BJ (cell line): ENCODE measurements around the gene ACAD9. TPM values are rescaled to one million over a fixed set of nuclear protein-coding genes. Genes with fewer than 3 reads are reported as not detected.

ENCODE experiments used
- CTCF ChIA-PET: fragments of 350-600 bp; formaldehyde crosslinking; extraction: SDS; loops from one replicate; lab custom pipeline; 2021; ENCODE audit warnings: antibody characterized with exemption, inconsistent platforms; lab: Yijun Ruan, JAX
- POLR2A ChIA-PET: fragments of 300-600 bp; sonication (Branson Sonifier 250); formaldehyde crosslinking; extraction: SDS; loops from one replicate; lab custom pipeline; 2021; ENCODE audit warnings: antibody characterized with exemption; lab: Charles Lee
- DNase-seq: peaks from one replicate; pipeline ENCODE4 v3.0.0-alpha.2; 2011; ENCODE audit warnings: low read depth
- H3K27me3 ChIP-seq: 2 replicates; pipeline ENCODE4 v1.6.0; 2011; ENCODE audit warnings: low read length; ENCODE audit not compliant: control insufficient read depth, insufficient read depth
- H3K36me3 ChIP-seq: 2 replicates; pipeline ENCODE4 v1.5.1; 2011; ENCODE audit warnings: low read length; ENCODE audit not compliant: control insufficient read depth, insufficient read depth
- H3K4me3 ChIP-seq: 2 replicates; pipeline ENCODE4 v1.5.1; 2011; ENCODE audit warnings: low read depth, mild to moderate bottlenecking, control low read depth, low read length
- CTCF ChIP-seq: IDR thresholded peaks from 2 replicates; pipeline ENCODE4 v1.5.1; 2011; ENCODE audit warnings: low read depth, mild to moderate bottlenecking, control low read depth, inconsistent platforms, low read length, moderate library complexity; ENCODE audit not compliant: insufficient read depth
- polyA plus RNA-seq: library from polyadenylated mRNA; depleted of rRNA; stranded (reverse); fragments of >200 nt; gene quantifications from 2 replicates; pipeline ENCODE4 v1.2.3, GENCODE V29; 2011

Gene ACAD9
- polyA plus RNA-seq, 1 experiment: 48.5 TPM

- no peak for TF ChIP-seq CTCF
- POLR2A ChIA-PET: no interaction called here
- Histone ChIP-seq H3K4me3 (no peak overlapping the region), H3K27me3 (peaks cover 7% of the 10 kb centered on the region), H3K36me3 (no peaks in the 10 kb centered on the region)
- DNase-seq: no peak
- CTCF ChIA-PET: no interaction called here
Observed at GRCh38 chr3:128940252-128940651, 60.8 kb downstream of the ACAD9 start.

- POLR2A ChIA-PET: no interaction called here
Observed at GRCh38 chr3:128942161-128942952, 62.9 kb downstream of the ACAD9 start.

GRCh38 chr3:128945041-128945877 lies 65.8 kb downstream of the ACAD9 start:
- Histone ChIP-seq H3K36me3 (no peaks in the 10 kb centered on the region), H3K27me3 (peaks cover 4% of the 10 kb centered on the region), H3K4me3 (no peak overlapping the region)
- POLR2A ChIA-PET: no interaction called here
- DNase-seq: no peak
- TF ChIP-seq CTCF: no peak
- CTCF ChIA-PET: no interaction called here

More at GRCh38 chr3:128942161-128942952, 62.9 kb downstream of the ACAD9 start:
- no peak for DNase-seq
- no peak overlapping the region for H3K4me3 ChIP-seq
- no peak for TF ChIP-seq CTCF
- no peaks in the 10 kb centered on the region for H3K36me3 ChIP-seq
- CTCF ChIA-PET: interaction anchor here (0.7 kb wide), 1 partner anchor 9 kb away, joined by 3 read pairs; no protein-coding TSS in a partner anchor
- peaks cover 4% of the 10 kb centered on the region for H3K27me3 ChIP-seq

- Histone ChIP-seq H3K4me3 (no peak overlapping the region), H3K36me3 (no peaks in the 10 kb centered on the region), H3K27me3 (peaks cover 4% of the 10 kb centered on the region)
- no peak for TF ChIP-seq CTCF
- DNase-seq: no peak
- POLR2A ChIA-PET: no interaction called here
- CTCF ChIA-PET: no interaction called here
Observed at GRCh38 chr3:128945878-128946175, 66.4 kb downstream of the ACAD9 start.

- no peak overlapping the region for H3K4me3 ChIP-seq
- H3K36me3 ChIP-seq: no peaks in the 10 kb centered on the region
- TF ChIP-seq CTCF: no peak
- ChIA-PET CTCF (no interaction called here), POLR2A (no interaction called here)
- no peak for DNase-seq
- peaks cover 4% of the 10 kb centered on the region for H3K27me3 ChIP-seq
Observed at GRCh38 chr3:128946411-128946810, 67.0 kb downstream of the ACAD9 start.
